ENCODE results near the gene ZBTB7B.
A peak's percentile ranks its signal among the peaks of the same experiment; 100 is the strongest.
"Not testable (repeated sequence)": the region's sequence is repeated elsewhere in the genome, so short reads cannot be mapped to it uniquely, and the experiment has no call there.

ZBTB7B gene

DNA sequence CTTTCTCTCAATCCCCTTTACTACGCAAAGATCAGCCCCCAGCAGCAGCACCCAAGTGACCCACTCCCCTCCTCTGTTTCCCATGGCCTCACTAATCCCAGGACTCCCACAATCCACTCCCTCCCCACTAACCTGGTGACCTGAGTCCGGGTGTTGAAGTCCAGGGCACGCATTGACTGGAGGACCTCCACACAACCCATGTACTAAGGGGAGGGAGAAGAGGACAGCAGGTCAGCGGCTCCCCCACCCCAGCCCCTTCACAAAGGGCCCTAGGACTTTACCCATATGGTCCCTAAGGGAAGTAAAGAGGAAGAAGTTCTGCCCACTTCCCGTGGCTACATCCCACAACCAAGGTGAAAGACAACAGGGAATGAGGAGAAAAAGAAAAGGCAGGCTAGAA lies 33.4 kb upstream of the ZBTB7B start:
- no peak for DNase-seq

DNA sequence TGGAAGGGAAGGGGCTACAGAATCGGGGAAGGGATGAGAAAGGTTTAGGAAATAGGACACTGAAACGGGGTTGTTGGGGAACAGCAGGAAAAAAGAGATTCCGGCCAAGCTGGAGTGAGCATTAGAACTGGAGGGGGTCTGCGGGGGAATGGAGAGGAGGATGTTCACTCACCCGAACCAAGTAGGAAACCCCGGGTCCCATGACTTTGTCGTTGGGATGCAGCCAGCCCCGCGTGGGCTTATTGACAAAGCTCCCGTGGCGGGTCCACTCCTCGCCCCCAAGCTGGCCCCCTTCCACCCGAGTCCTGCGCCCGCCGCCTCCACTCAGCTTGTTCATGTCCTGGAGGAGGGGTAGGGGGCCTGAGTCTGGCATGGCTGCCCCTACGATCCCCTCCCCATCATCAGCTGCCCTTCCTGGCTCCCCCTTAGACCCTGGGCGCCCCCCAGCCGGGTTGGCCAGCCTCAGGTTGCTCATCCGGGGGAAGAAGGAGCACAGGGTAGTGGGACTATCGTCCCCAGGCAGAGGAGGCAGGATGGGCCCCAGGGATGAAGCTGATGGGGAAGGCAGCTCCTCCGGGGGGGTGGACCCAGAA lies 32.6 kb upstream of the ZBTB7B start:
- no peak for DNase-seq

DNA sequence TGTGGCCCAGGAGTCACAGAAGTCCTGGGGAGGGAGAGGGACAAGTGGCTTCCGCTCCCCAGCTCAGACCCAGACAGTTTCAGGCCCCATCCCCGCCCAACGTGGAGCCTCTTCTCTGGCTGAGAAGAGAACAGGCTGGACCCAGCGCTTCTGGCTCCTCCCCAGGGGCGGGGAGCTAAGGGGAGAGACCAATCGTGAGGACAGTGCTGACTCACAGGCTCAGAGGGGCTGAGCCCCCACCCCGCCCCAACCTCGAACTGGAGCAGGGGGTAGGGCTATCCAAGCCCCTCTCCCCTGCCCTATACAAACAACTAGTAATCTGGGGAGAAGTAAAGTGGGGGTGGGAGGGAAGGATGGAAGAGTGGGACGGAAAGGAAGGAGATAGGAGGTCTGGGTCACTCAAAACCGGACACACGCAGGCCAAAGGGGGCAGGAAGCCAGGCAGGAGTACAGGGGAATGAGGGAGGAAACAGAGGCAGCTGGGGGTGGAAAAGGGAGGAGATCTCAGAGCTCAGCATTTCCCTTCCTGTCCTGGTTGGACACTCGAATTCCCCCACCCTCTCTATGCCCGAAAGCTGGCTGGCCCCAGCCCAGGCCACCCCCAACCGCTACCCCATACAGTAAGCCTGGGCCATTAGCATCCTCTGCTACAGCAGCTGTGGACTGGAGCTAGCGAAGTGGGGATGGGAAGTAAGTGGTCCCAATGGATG lies 31.8 kb upstream of the ZBTB7B start, which contains the start of gene SHC1:
Gene SHC1, minus strand, starts transcription at position 117 of the 710 bp plus-strand sequence. CDS start 221 bp downstream, outside the sequence.
- no peak for DNase-seq

DNA sequence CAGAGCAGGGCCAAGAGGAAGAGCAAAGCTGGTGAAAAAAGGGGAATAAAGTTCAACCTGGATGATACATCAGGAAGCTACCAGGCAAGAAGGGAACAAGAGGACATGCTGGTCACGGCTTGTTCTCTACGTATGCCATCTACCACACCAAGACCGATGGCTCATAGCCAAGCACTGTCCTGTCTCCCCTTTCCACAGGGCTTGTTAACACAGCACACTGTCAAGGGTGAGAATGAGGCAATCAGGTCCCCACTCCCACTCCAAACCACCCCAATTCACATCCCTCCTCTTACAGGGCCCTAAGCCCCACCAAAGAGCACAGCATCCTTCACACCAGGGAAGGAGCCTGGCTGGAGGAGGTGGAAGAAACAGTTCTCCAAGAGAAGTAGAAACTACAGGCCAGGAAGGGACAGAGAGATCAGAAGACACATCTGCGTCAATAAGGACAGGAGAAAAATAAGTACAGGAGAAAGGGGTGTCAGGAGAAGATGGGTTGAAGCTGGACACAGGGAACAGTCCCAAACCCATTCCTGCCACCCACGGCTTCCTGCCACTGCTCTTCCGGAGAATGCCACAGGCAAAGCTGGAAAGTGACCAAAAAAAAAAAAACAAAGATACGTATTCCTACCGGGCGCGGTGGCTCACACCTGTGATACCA lies 31.1 kb upstream of the ZBTB7B start:
- DNase-seq: no peak

DNA sequence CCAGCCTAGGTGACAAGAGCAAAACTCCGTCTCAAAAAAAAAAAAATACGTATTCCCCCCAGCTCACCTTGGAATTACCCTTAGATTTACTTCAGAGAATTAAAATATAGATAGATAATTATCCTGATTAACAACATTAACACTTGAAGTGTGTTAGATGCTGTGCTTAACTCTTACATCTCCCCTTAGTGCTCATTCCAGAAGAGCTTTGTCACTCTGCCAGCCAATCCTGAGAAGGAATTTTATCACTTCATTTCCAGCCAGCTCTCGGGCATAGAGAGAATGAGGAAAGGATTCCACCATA lies 30.4 kb upstream of the ZBTB7B start:
- DNase-seq: no peak

DNA sequence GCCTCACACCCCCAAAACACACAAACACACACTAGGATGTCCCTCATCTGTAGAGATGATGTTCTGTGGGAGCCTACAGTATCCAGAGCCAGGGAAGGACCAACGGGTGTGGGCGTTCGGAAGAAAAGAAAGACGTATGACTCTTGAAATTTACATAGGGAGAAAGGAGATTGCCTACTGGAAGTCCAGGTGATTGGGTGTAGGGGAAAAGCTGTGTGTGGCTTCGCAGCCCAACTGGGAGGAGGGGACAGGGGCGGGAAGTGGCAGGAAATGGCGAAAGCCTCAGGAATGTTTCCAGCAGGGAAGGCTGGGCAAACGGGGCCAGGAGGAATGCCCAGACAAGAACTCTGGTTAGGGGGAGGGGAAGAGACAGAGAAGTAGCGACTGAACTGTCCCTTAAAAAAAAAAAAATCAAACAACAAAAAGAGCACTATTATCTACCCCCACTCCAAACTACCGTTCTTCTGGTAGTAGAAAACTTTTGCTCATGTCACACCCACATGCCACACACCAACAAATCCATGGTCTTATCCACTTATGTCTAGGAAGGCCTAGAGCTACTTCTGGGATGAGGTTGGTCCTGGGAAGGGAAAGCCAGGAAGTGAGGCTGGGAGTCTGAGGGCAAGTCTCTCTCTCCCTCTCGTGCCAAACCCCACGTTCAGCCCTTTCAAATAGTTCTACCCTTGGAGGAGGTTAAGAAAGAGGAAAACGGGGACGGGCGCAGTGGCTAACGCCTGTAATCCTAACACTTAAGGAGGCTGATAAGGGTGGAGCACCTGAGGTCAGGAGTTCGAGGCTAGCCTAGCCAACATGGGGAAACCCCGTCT lies 29.9 kb upstream of the ZBTB7B start:
- DNase-seq: no peak

DNA sequence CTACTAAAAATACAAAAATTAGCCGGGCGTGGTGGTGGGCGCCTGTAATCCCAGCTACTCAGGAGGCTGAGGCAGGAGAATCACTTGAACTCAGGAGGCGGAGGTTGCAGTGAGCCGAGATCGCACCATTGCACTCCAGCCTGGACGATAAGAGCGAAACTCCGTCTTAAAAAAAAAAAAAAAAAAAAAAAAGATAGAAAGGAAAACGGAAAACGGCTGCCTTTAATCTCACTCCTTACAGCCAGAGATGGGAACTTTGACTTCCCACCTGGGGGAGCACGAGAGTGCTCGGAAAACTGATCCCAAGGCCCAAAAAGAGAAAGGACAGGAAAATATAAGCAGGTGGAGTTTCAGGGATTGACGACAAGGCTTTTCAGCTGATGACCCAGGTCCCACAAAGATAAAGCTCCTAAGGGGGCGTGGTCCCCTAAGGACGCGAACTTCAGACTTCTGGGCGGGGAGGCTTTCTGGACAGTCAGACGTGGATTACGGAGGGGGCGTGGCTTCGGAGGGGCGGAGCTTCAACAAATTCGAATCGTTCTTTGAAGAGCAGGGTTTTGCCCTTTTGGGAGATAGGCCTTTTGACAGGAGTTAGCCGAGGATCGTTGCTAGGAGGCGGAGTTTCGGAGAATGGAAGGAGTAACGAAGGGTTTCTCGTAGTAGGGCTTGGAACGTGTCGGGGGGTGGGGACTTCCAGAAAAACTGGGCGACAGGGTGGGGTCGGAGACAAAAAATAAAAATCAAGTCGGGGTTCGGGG lies 29.1 kb upstream of the ZBTB7B start:
- peak; percentile 90 for DNase-seq

DNA sequence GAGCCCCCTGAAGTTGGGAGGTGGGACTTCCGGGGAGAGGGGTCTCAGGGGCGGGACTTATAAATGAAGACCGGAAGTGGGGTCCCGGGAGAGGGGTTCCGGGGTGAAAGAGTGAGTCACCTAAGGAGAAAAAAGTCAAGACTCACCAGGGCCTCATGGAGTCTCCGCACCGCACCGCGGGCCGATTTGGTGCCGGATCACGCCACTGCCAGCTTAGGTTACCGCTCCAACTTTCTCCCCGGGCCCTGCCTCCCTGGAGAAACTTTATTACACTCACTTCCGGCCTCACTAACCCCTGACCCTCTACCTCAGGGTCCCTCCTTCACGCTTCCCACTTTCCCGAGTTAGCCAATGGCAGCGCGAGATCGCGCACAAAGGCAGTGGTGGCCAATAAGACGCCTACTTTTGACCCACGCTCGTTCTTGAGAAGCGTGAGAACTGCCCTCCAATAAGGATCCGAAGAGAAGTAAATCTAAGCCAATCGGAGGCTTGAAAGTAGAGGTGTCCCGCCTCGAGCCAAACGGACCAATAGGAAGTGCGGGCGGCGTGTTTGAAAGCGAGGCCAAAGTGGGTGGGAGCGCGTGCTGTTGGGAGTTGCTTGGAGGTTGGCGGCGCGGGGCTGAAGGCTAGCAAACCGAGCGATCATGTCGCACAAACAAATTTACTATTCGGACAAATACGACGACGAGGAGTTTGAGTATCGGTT lies 28.3 kb upstream of the ZBTB7B start, which contains the start of gene CKS1B:
Gene CKS1B, plus strand, starts transcription at position 580 of the 706 bp plus-strand sequence. Its CDS starts 65 bp downstream, at position 645.
- DNase-seq: peak; percentile 91

DNA sequence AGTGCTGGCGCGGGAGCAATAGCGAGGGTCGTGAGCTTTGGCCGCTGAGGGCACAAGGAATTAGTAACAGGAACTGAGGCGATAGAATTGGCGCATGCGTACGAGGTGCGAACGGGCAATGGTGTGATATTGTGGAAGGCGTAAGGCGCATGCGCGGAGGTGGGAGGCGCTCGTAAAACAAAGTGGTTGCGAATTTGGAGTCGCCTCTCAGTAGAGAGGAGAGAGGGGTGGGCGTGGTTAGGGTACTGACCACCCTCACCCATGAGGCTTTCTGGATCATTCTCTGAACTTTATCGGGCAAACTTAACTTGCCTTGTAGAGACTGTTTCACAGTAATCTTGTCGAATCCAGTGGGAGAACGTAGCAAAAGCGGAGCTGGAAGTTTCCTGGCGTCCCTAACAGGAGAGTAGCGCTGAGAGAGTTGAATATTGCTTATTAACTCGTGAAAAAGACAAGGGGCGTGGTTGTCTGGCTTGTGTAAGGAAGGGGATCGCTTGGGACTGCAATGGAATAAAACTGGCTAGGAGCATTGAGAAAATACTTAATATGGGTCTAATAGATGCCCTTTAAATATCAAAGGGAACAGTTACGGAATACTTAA lies 27.7 kb upstream of the ZBTB7B start:
- peak; percentile 88 for DNase-seq

DNA sequence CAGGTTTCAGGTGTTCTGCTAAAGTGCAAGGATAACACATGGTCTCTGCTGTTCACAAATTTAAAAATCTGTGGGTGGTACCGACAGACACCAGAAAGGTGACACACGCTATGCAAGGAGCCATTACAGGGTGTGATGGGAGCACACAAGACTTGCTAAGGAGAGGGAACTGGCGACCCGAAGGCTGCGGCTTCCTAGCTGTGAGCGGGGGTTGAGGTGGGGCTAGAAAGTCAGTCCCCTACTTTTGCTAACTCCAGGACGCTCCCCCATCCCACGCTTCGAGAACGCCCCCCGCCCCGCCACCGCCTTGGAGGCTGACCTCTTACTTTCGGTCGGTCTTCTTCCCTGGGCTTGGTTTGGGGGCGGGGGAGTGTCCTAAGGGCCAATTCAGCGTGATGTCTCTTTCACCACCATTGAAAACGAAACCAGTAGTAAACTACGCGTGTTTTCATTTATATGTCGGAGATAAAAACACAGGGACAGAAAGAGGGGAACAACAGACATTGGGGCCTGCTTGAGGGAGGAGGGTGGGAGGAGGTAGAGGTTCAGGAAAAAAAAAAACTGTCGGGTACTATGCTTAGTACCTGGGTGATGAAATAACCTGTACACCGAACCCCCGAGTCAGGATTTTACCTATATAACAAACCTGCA lies 27.1 kb upstream of the ZBTB7B start:
- DNase-seq: peak; percentile 38

DNA sequence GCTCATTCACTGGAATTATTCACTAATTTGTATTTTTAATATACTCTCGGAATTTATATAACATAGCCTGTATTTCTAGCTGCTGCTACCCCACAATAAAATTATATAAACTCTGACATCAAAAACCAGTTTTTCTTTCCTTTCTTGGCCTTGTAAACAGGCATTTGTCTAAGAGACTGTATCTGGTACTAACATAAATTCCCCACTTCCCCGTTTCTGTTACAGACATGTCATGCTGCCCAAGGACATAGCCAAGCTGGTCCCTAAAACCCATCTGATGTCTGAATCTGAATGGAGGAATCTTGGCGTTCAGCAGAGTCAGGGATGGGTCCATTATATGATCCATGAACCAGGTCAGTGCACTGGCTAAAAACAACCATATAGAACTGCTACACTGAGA lies 24.8 kb upstream of the ZBTB7B start:
- DNase-seq: not testable (repeated sequence)

DNA sequence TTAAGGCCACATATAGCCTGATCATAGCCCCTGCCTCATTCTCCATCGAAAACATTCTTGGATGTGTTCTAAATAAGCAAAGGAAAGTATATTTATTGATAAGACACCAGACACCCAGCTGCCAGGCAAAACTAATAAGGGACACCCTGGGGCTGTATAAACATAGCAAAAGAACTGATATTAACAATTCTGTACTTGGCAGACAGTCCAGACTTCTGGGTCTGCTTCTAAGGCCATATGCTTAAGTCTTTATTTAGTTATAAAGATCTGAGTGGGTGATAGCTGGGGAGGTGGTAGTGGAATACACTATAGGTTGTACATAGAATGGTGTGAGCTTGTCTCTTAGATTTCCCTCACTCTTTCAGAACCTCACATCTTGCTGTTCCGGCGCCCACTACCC lies 24.2 kb upstream of the ZBTB7B start:
- DNase-seq: no peak

DNA sequence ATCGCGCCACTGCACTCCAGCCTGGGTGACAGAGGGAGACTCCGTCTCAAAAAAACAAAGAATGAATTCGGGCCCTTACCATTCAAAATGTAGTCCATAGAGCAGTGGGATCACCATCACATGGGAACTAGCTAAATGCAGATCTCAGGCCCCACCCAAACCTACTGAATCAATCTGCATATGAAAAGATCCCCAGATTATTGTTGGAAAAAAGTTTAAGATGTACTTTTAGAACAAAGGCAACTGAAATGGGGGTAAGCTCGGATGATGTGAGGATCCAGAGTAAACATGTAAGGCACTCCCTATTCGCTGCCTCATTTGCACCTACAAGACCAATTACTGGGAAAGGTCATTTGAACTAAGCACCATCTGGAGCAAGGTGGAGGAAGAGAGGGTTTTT lies 20.3 kb upstream of the ZBTB7B start:
- no peak for DNase-seq

DNA sequence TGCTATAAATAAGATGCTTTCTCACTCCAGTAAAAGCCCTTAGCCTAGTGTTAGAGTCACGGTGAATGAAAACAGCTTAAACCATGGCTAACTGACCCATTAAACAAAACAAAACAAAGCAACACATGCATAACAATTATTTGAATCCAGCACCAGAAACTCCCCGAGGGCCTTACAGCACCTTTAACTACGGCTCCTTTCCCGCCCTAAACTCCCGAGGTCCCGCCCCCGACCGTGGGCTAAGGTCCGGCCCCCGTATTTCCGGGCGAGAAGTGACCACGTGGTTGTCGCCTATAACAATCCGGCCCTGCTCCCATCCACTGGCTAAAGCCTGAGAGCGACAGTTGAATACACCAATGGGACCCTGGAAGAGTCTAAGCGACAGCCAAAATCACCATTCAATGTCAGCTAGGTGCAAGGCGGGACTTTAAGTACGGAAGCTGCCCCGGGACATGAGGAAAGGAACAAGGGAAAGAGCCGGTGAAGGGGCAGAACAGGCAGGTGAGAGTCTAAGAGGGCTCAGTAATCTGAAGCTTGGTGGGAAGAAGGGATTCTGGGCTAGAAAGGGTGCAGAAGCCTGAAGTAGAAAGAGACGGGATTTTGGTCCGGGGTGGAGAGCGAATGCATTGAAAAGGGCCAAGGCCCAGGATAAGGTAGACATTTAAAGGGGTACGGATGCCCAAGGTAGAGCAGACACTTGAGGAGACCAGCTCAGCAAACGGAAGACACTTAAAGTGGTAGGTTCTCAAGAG lies 19.5 kb upstream of the ZBTB7B start, which contains the start of gene FLAD1:
Gene FLAD1, plus strand, starts transcription at position 448 of the 752 bp plus-strand sequence. CDS start 351 bp downstream, outside the sequence.
- peak; percentile 90 for DNase-seq

DNA sequence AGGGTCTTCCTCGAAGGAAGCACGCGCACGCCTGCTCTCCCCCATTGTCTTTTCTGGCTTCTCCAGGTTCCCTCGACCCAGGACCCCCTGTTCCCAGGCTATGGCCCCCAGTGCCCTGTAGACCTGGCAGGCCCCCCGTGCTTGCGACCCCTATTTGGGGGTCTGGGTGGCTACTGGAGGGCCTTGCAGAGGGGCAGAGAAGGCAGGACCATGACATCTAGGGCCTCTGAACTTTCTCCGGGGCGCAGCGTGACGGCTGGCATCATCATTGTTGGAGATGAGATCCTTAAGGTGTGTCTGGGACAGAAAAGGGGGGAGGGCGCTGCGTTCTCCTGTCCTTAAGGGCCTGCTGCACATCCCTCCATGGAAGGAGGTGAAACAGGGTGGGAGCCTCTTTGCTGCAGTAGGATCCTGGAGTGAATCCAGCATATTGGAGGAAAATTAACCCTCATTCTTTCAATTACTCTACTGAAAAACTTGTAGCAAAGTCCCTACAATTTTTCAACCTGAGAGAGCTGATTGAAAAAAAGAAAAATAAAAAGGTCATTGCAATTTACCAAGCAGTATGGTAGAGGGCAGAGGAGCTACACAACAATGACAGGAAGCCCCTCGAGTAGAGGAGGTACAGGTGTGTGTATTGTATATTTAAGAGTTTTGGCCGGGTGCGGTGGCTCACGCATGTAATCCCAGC lies 18.7 kb upstream of the ZBTB7B start:
- no peak for DNase-seq

DNA sequence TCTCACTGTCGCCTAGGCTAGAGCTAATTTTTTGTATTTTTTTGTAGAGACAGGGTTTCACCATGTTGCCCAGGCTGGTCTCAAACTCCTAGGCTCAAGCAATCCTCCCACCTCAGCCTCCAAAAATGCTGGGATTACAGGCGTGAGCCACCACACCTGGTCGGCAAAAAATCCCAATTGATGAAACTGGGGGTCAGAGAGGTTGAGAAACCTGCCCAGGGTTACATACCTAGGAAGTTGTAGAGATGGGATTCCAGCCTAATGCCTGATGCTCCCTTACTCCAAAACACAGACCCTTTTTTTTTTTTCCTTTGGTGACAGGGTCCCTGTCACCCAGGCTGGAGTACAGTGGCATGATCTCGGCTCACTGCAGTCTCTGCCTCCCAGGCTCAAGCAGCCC lies 15.9 kb upstream of the ZBTB7B start:
- not testable (repeated sequence) for DNase-seq

DNA sequence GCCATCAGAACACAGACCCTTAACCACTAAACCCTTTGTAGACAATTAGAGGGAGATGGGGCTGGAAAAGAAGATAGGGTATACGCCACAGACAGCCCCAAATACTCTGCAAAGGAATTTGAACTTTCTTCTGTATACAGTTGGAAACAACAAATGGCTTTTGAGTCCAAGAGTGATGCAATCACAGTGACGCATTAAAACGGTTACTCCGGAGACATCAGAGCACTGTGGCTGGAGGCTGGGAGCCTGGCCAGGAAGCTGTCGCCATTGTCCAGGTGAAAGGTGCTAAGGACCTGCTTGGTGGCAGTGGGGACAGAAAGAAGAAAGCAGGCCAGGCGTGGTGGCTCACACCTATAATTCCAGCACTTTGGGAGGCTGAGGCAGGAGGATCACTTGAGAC lies 15.3 kb upstream of the ZBTB7B start:
- no peak for DNase-seq

DNA sequence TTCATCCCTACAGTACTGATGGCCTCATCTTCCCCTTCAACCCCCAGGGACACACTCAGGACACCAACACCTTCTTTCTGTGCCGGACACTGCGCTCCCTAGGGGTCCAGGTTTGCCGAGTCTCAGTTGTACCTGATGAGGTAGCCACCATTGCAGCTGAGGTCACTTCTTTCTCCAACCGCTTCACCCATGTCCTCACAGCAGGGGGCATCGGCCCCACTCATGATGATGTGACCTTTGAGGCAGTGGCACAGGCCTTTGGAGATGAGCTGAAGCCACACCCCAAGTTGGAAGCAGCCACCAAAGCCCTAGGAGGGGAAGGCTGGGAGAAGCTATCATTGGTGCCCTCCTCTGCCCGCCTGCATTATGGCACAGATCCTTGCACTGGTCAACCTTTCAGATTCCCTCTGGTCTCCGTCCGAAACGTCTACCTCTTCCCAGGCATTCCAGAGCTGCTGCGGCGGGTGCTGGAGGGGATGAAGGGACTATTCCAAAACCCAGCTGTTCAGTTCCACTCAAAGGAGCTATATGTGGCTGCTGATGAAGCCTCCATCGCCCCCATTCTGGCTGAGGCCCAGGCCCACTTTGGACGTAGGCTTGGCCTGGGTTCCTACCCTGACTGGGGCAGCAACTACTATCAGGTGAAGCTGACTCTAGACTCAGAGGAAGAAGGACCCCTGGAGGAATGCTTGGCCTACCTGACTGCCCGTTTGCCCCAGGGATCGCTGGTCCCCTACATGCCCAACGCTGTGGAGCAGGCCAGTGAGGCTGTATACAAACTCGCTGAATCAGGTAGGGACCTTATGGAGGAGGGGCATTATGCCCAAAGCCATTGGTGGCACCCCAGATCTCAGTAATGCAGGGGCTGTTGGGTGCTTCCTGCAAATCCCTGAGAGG lies 14.3 kb upstream of the ZBTB7B start:
- no peak for DNase-seq
